PC-9 (cell line): ENCODE results near the gene SRPK2.

Experiments
- CTCF ChIP-seq: fragments of 200-600 bp; sonication (generic); conservative IDR thresholded peaks from 2 replicates; pipeline ENCODE4 v1.6.1; 2017; ENCODE audit warnings: mixed run types, antibody characterized with exemption, mild to moderate bottlenecking, moderate library complexity
- EZH2 ChIP-seq: fragments of 200-600 bp; sonication (generic); IDR thresholded peaks from 2 replicates; pipeline ENCODE4 v1.8.0; 2017; ENCODE audit warnings: antibody characterized with exemption, low read depth

- TF ChIP-seq CTCF (no peak), EZH2 (no peak)
Measured at GRCh38 chr7:105316578-105317344, 72.0 kb downstream of the SRPK2 start.
